Liver (tissue), 9 donors: Measurements from ENCODE around the gene MRPS12. TPM values are rescaled to one million over a fixed set of nuclear protein-coding genes. Genes with fewer than 3 reads are reported as not detected.

Experiments
- DNase-seq: peaks from one replicate; pipeline ENCODE4 v3.0.0-alpha.2; 2017; ENCODE audit warnings: low spot score
- H3K27ac ChIP-seq, 2 donors: one replicate each; pipeline ENCODE4 v1.7.0; 2013; ENCODE audit warnings: inconsistent platforms in 2 of 2, low read length in 2 of 2, control low read depth in 1 of 2, low read depth in 1 of 2, mild to moderate bottlenecking in 1 of 2
- H3K27me3 ChIP-seq, 4 donors: one replicate each; pipeline versions ENCODE4 v1.6.1 to v1.7.0; 2013; ENCODE audit warnings: low read length in 3 of 4, inconsistent platforms in 1 of 4, mild to moderate bottlenecking in 1 of 4, moderate library complexity in 1 of 4; ENCODE audit not compliant: control insufficient read depth in 4 of 4, insufficient read depth in 4 of 4
- H3K36me3 ChIP-seq, 4 donors: one replicate each; pipeline versions ENCODE4 v1.6.1 to v1.7.0; 2013; ENCODE audit warnings: low read length in 3 of 4, mild to moderate bottlenecking in 3 of 4, low read depth in 1 of 4, moderate library complexity in 1 of 4; ENCODE audit not compliant: control insufficient read depth in 4 of 4, insufficient read depth in 3 of 4
- H3K4me1 ChIP-seq, 4 donors: one replicate each; pipeline versions ENCODE4 v1.6.1 to v1.7.0; 2013; ENCODE audit warnings: low read length in 3 of 4, mild to moderate bottlenecking in 3 of 4, moderate library complexity in 1 of 4; ENCODE audit not compliant: control insufficient read depth in 4 of 4, insufficient read depth in 4 of 4
- H3K4me3 ChIP-seq, 3 donors: one replicate each; pipeline versions ENCODE4 v1.6.1 to v1.7.0; 2013; ENCODE audit warnings: low read length in 3 of 3, control low read depth in 1 of 3, low read depth in 1 of 3, mild to moderate bottlenecking in 1 of 3
- H3K9ac ChIP-seq, 2 donors: one replicate each; pipeline ENCODE4 v1.7.0; 2013; ENCODE audit warnings: low read length in 2 of 2, mild to moderate bottlenecking in 2 of 2, moderate library complexity in 2 of 2, control low read depth in 1 of 2, low read depth in 1 of 2
- H3K9me3 ChIP-seq, 4 donors: one replicate each; pipeline versions ENCODE4 v1.6.1 to v1.7.0; 2013; ENCODE audit warnings: low read length in 3 of 4; ENCODE audit not compliant: control insufficient read depth in 4 of 4
- CTCF ChIP-seq: fragments of 150-350 bp; IDR thresholded peaks from 2 replicates; pipeline ENCODE4 v1.5.1; 2017; ENCODE audit warnings: improper control_type of control experiment, low read depth, low read length; ENCODE audit not compliant: missing input control
- EGR1 ChIP-seq, 2 donors: IDR thresholded peaks; 2 replicates each; pipeline ENCODE4 v1.6.1; 2016 to 2018; ENCODE audit warnings: antibody characterized with exemption in 2 of 2, low read depth in 2 of 2
- FOXA1 ChIP-seq: IDR thresholded peaks from 2 replicates; pipeline ENCODE4 v1.6.1; 2016; ENCODE audit warnings: antibody characterized with exemption
- GABPA ChIP-seq, 2 donors: IDR thresholded peaks in 1 of 2; conservative IDR thresholded peaks in 1 of 2; 2 replicates each; pipeline ENCODE4 v1.6.1; 2016; ENCODE audit warnings: antibody characterized with exemption in 2 of 2, mild to moderate bottlenecking in 1 of 2, moderate library complexity in 1 of 2
- JUND ChIP-seq, 2 donors: IDR thresholded peaks; 2 replicates each; pipeline ENCODE4 v1.6.1; 2016; ENCODE audit warnings: antibody characterized with exemption in 2 of 2
- NR2F2 ChIP-seq: IDR thresholded peaks from 2 replicates; pipeline ENCODE4 v1.6.1; 2016; ENCODE audit warnings: antibody characterized with exemption
- RAD21 ChIP-seq, 2 donors: IDR thresholded peaks; 2 replicates each; pipeline ENCODE4 v1.6.1; 2016; ENCODE audit warnings: antibody characterized with exemption in 2 of 2, mild to moderate bottlenecking in 2 of 2
- RXRA ChIP-seq, 2 donors: IDR thresholded peaks; 2 replicates each; pipeline ENCODE4 v1.6.1; 2017 to 2018; ENCODE audit warnings: antibody characterized with exemption in 2 of 2, mild to moderate bottlenecking in 1 of 2
- SP1 ChIP-seq: IDR thresholded peaks from 2 replicates; pipeline ENCODE4 v1.6.1; 2018; ENCODE audit warnings: antibody characterized with exemption, mild to moderate bottlenecking
- YY1 ChIP-seq: IDR thresholded peaks from 2 replicates; pipeline ENCODE4 v1.6.1; 2016; ENCODE audit warnings: antibody characterized with exemption, mild to moderate bottlenecking
- WGBS: extraction: QIAGEN DNeasy Blood & Tissue Kit; methylation state at CpG from one replicate; pipeline ENCODE4 v1.1.7; 2013; 5-methylcytosine and 5-hydroxymethylcytosine counted together
- polyA plus RNA-seq, 2 donors: library from polyadenylated mRNA; stranded (reverse) in 1 of 2; unstranded in 1 of 2; fragments of 200-250 nt in 1 of 2; fragments of >200 nt in 1 of 2; fragmentation: Nextera tagmentation in 1 of 2; extraction: Ambion mirVana in 1 of 2; gene quantifications; one replicate each; pipeline versions ENCODE4 v1.2.1 to v1.2.3, GENCODE V29; 2013 to 2015
- total RNA-seq, 2 donors: library from RNA; depleted of rRNA; stranded (reverse); fragments of >200 nt; gene quantifications; one replicate each; pipeline ENCODE4 v1.2.3, GENCODE V29; 2014
- TF ChIP-seq, protein P1 (sequence below): IDR thresholded peaks from 2 replicates; pipeline ENCODE4 v1.6.1; 2016; ENCODE audit warnings: antibody characterized with exemption
- TF ChIP-seq, protein P2 (sequence below): IDR thresholded peaks from 2 replicates; pipeline ENCODE4 v1.6.1; 2016; ENCODE audit warnings: antibody characterized with exemption
- TF ChIP-seq, protein P3 (sequence below): IDR thresholded peaks from 2 replicates; pipeline ENCODE4 v1.6.1; 2016; ENCODE audit warnings: antibody characterized with exemption, mild to moderate bottlenecking
- donor health status: healthy.
- donor health status: healthy.
- donor health status: healthy.
- donor health status: healthy.
- donor health status: healthy.

Gene MRPS12
- total and polyA plus RNA-seq, 4 donors, result 19.0 to 62.0 (median 39.9) TPM

GRCh38 chr19:38920602-38921419 is 9.9 kb upstream of the MRPS12 start:
- TF ChIP-seq, protein P1, sequence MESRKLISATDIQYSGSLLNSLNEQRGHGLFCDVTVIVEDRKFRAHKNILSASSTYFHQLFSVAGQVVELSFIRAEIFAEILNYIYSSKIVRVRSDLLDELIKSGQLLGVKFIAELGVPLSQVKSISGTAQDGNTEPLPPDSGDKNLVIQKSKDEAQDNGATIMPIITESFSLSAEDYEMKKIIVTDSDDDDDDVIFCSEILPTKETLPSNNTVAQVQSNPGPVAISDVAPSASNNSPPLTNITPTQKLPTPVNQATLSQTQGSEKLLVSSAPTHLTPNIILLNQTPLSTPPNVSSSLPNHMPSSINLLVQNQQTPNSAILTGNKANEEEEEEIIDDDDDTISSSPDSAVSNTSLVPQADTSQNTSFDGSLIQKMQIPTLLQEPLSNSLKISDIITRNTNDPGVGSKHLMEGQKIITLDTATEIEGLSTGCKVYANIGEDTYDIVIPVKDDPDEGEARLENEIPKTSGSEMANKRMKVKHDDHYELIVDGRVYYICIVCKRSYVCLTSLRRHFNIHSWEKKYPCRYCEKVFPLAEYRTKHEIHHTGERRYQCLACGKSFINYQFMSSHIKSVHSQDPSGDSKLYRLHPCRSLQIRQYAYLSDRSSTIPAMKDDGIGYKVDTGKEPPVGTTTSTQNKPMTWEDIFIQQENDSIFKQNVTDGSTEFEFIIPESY, result no peak
- TF ChIP-seq GABPA (IDR thresholded peaks at IDR 0.05 in 1 of 2, conservative IDR thresholded peaks at IDR 0.05 in 1 of 2), result no peak
- TF ChIP-seq, protein P2, sequence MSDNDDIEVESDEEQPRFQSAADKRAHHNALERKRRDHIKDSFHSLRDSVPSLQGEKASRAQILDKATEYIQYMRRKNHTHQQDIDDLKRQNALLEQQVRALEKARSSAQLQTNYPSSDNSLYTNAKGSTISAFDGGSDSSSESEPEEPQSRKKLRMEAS, result no peak
- no peak for TF ChIP-seq SP1
- TF ChIP-seq NR2F2, result no peak
- TF ChIP-seq RAD21 (IDR thresholded peaks at IDR 0.05), result no peak
- TF ChIP-seq, protein P3, sequence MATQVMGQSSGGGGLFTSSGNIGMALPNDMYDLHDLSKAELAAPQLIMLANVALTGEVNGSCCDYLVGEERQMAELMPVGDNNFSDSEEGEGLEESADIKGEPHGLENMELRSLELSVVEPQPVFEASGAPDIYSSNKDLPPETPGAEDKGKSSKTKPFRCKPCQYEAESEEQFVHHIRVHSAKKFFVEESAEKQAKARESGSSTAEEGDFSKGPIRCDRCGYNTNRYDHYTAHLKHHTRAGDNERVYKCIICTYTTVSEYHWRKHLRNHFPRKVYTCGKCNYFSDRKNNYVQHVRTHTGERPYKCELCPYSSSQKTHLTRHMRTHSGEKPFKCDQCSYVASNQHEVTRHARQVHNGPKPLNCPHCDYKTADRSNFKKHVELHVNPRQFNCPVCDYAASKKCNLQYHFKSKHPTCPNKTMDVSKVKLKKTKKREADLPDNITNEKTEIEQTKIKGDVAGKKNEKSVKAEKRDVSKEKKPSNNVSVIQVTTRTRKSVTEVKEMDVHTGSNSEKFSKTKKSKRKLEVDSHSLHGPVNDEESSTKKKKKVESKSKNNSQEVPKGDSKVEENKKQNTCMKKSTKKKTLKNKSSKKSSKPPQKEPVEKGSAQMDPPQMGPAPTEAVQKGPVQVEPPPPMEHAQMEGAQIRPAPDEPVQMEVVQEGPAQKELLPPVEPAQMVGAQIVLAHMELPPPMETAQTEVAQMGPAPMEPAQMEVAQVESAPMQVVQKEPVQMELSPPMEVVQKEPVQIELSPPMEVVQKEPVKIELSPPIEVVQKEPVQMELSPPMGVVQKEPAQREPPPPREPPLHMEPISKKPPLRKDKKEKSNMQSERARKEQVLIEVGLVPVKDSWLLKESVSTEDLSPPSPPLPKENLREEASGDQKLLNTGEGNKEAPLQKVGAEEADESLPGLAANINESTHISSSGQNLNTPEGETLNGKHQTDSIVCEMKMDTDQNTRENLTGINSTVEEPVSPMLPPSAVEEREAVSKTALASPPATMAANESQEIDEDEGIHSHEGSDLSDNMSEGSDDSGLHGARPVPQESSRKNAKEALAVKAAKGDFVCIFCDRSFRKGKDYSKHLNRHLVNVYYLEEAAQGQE, result no peak
- TF ChIP-seq EGR1 (IDR thresholded peaks at IDR 0.05; ENCODE audit: low read depth in 2 of 2), result no peak
- no peak for TF ChIP-seq FOXA1
- no peaks in the 10 kb centered on the region for H3K9me3 ChIP-seq
- 87% methylated on average over 14 of the region's 14 CpGs for WGBS
- H3K36me3 ChIP-seq, result peaks cover 4 to 20% (median 7%) of the 10 kb centered on the region in 4 donors
- no peaks in the 10 kb centered on the region for H3K4me1 ChIP-seq
- H3K27me3 ChIP-seq, result no peaks in the 10 kb centered on the region
- DNase-seq, result no peak
- no peak overlapping the region for H3K4me3 ChIP-seq
- H3K9ac ChIP-seq, result no peak overlapping the region
- no peak overlapping the region for H3K27ac ChIP-seq

DNA sequence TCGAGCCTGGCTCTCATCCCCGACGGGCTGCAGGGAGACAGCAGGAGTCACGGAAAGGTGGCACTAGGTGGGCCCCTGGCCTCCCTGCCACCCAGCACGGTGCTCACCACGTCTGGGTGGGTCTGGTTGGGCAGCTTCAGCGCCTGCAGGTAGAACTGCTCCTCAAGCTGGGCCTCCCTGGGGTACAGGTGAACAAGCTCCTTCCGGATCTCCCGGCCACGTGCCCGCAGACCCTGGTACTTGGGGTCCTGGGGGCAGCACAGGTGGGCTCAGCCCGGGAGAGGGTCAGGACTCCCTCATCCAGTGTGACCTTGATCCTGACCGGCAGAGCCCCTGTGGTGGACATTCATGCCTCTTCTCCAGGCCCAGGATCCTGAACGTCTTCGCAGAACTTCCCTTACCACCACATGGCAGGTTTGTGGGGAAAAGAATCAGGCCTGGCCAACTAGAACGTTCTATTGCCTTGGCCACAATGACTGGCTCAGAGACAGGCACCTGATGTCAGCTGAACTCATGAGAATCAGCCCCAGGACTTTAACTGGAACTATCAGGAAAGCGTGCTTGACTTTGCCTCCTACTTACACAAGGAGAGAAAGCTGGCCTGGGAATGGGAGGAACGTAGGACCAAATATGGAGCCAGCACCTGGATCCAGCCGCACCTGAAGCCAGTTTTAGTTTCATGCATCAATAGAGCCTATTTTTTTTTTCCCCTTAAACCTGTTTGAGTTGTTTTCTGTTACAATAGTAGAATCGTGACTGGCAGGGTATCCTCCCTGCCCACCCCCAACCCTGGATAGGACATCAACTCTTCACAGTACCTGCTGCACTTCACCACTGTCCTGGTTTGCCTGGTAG is 9.1 kb upstream of the MRPS12 start:
- no peak for DNase-seq
- no peak overlapping the region for H3K27ac ChIP-seq
- 96% methylated on average over 20 of the region's 20 CpGs for WGBS
- H3K9me3 ChIP-seq, result no peaks in the 10 kb centered on the region
- no peaks in the 10 kb centered on the region for H3K4me1 ChIP-seq
- no peak overlapping the region for H3K9ac ChIP-seq
- no peak overlapping the region for H3K4me3 ChIP-seq
- H3K36me3 ChIP-seq, result peaks cover 2 to 20% (median 8%) of the 10 kb centered on the region in 4 donors
- no peaks in the 10 kb centered on the region for H3K27me3 ChIP-seq
- TF ChIP-seq SP1 (no peak), CTCF (no peak), RXRA (IDR thresholded peaks at IDR 0.05) (no peak), FOXA1 (no peak), YY1 (no peak), EGR1 (IDR thresholded peaks at IDR 0.05; ENCODE audit: low read depth in 2 of 2) (no peak), JUND (IDR thresholded peaks at IDR 0.05) (no peak), NR2F2 (no peak)
- TF ChIP-seq, protein P3, result no peak
- TF ChIP-seq, protein P2, result no peak
- TF ChIP-seq, protein P1, result no peak
